HepG2 (cell line): Measurements from ENCODE around the gene GADL1. TPM values are rescaled to one million over a fixed set of nuclear protein-coding genes. Genes with fewer than 3 reads are reported as not detected.

ENCODE experiments used
- ATAC-seq: fragments of 200-7000 bp; cut with Tn5 transposase; 3 replicates; pipeline ENCODE4 v1.9.1; 2020; ENCODE audit warnings: mild to moderate bottlenecking, moderate library complexity
- BruUV-seq: library from RNA; stranded (reverse); fragments of 400-500 nt; replicated peaks from 2 replicates; lab custom pipeline; 2021; lab: Mats Ljungman, UMichigan
- CTCF ChIA-PET: fragments of 300-600 bp; formaldehyde crosslinking; extraction: SDS; loops from one replicate; lab custom pipeline; 2021; ENCODE audit warnings: low total read pairs, inconsistent platforms, low intra/inter-chr PET ratio; lab: Yijun Ruan, JAX
- POLR2A ChIA-PET: fragments of 350-600 bp; sonication (Branson Sonifier 250); formaldehyde crosslinking; loops from one replicate; lab custom pipeline; 2020; ENCODE audit warnings: antibody characterized with exemption, inconsistent platforms; lab: Yijun Ruan, JAX
- DNase-seq: peaks from one replicate; pipeline ENCODE4 v3.0.0-alpha.2; 2015; ENCODE audit warnings: low spot score
- FAIRE-seq: peaks from 3 replicates; lab custom pipeline; 2011; peaks lifted over from hg19 to GRCh38; lab: Jason Lieb, UNC
- H2AFZ ChIP-seq: one replicate; pipeline ENCODE4 v1.6.1; 2011; ENCODE audit warnings: low read length, inconsistent platforms
- H3K27ac ChIP-seq: fragments of 300-600 bp; 3 replicates; pipeline ENCODE4 v1.8.0; 2011; ENCODE audit warnings: mixed run types, mild to moderate bottlenecking, mixed read lengths, low read length, inconsistent platforms; ENCODE audit not compliant: insufficient read depth; ENCODE audit errors: extremely low read length
- H3K27me3 ChIP-seq, 2 experiments: fragments of 200-600 bp in 1 of 2; 2 replicates in 1 of 2; 3 replicates in 1 of 2; pipeline versions ENCODE4 v1.6.0 to v1.8.0; 2011; ENCODE audit warnings: low read length in 2 of 2, mild to moderate bottlenecking in 2 of 2, moderate library complexity in 2 of 2, inconsistent platforms in 1 of 2; ENCODE audit not compliant: insufficient read depth in 2 of 2, control insufficient read depth in 1 of 2
- H3K36me3 ChIP-seq, 2 experiments: fragments of 200-600 bp in 1 of 2; replicated peaks in 1 of 2; 2 replicates in 1 of 2; 3 replicates in 1 of 2; pipeline versions ENCODE4 v1.5.1 to v1.8.0; 2011; ENCODE audit warnings: low read length in 2 of 2, inconsistent platforms in 1 of 2; ENCODE audit not compliant: insufficient read depth in 2 of 2, control insufficient read depth in 1 of 2
- H3K4me1 ChIP-seq: 2 replicates; pipeline ENCODE4 v1.5.1; 2012; ENCODE audit warnings: low read length, inconsistent platforms; ENCODE audit not compliant: insufficient read depth
- H3K4me2 ChIP-seq: 2 replicates; pipeline ENCODE4 v1.6.0; 2011; ENCODE audit warnings: low read depth, low read length, inconsistent platforms
- H3K4me3 ChIP-seq, 3 experiments: fragments of 200-600 bp in 1 of 3; sonication (generic), shearing (Covaris generic) in 1 of 3; replicated peaks in 1 of 3; 2 replicates each; pipeline ENCODE4 v1.5.1; 2011 to 2016; ENCODE audit warnings: low read length in 3 of 3, inconsistent platforms in 2 of 3, low read depth in 2 of 3, mild to moderate bottlenecking in 2 of 3, control low read depth in 1 of 3, mixed read lengths in 1 of 3; ENCODE audit not compliant: insufficient read depth in 1 of 3
- H3K79me2 ChIP-seq: one replicate; pipeline ENCODE4 v1.6.1; 2011; ENCODE audit warnings: low read length, inconsistent platforms; ENCODE audit not compliant: insufficient read depth
- H3K9ac ChIP-seq: 2 replicates; pipeline ENCODE4 v1.6.0; 2011; ENCODE audit warnings: mild to moderate bottlenecking, low read depth, low read length, inconsistent platforms; ENCODE audit not compliant: insufficient read depth
- H3K9me3 ChIP-seq: 2 replicates; pipeline ENCODE4 v1.5.1; 2012; ENCODE audit warnings: mild to moderate bottlenecking, low read length
- H4K20me1 ChIP-seq: 2 replicates; pipeline ENCODE4 v1.6.0; 2011; ENCODE audit warnings: inconsistent platforms, mild to moderate bottlenecking, low read length, moderate library complexity; ENCODE audit not compliant: insufficient read depth
- ATF5 ChIP-seq: sonication (generic); formaldehyde crosslinking; IDR thresholded peaks from 2 replicates; pipeline ENCODE4 v1.4.0; 2020; ENCODE audit warnings: mild to moderate bottlenecking, low read depth, missing genetic modification reagents
- JDP2 ChIP-seq: sonication (generic); formaldehyde crosslinking; IDR thresholded peaks from 2 replicates; pipeline ENCODE4 v1.8.1; 2022; ENCODE audit warnings: missing genetic modification reagents, borderline replicate concordance
- PITX1 ChIP-seq: sonication (generic); formaldehyde crosslinking; IDR thresholded peaks from 2 replicates; pipeline ENCODE4 v1.5.1; 2020; ENCODE audit warnings: mild to moderate bottlenecking, missing genetic modification reagents
- ZNF691 ChIP-seq: sonication (generic); formaldehyde crosslinking; IDR thresholded peaks from 2 replicates; pipeline ENCODE4 v1.4.0; 2020; ENCODE audit warnings: missing genetic modification reagents, low read depth, mild to moderate bottlenecking, borderline replicate concordance
- ZSCAN29 ChIP-seq: sonication (generic); formaldehyde crosslinking; conservative IDR thresholded peaks from 2 replicates; pipeline ENCODE4 v1.4.0; 2020; ENCODE audit warnings: mild to moderate bottlenecking, missing genetic modification reagents
- in situ Hi-C: cut with HindIII; loops from 2 replicates; pipeline ENCODE4 v1.10.0; 2017; ENCODE audit warnings: low pct_unique_long_range_greater_than_20kb; ENCODE audit not compliant: extremely low pct_ligation_motif_present
- intact Hi-C: fragments of 100-400 bp; cut with micrococcal nuclease; formaldehyde crosslinking; loops from one replicate; pipeline ENCODE4 v1.10.0; 2022; ENCODE audit not compliant: unreplicated experiment
- polyA plus RNA-seq, 8 experiments: library from polyadenylated mRNA; depleted of rRNA in 3 of 8; stranded (reverse) in 7 of 8; unstranded in 1 of 8; fragments of >200 nt; fragmentation: Illumina TruSeq in 4 of 8; extraction: Trizol in 4 of 8; gene quantifications; 2 replicates each; pipeline versions ENCODE4 v1.2.1 to v1.2.3, GENCODE V29; 2011 to 2016; ENCODE audit warnings: low read depth in 4 of 8, missing spikeins in 1 of 8, mixed read lengths in 1 of 8; ENCODE audit not compliant: insufficient read depth in 1 of 8
- total RNA-seq, 5 experiments: library from RNA; depleted of rRNA; stranded (reverse); fragments of >200 nt; fragmentation: Illumina TruSeq; extraction: Trizol; gene quantifications; 2 replicates each; pipeline ENCODE4 v1.2.3, GENCODE V29; 2016; ENCODE audit warnings: low read depth in 1 of 5
- TF ChIP-seq, protein P1 (sequence below): sonication (generic); formaldehyde crosslinking; IDR thresholded peaks from 2 replicates; pipeline ENCODE4 v1.5.1; 2020; ENCODE audit warnings: missing genetic modification reagents, mild to moderate bottlenecking, borderline replicate concordance

GADL1 gene
- total and polyA plus RNA-seq, 2 of the 13 experiments (the other 11 are each of a cell fraction or from before 2014, with no cell fraction given) = not detected

- Histone ChIP-seq H2AFZ (no peak overlapping the region), H3K9ac (no peak overlapping the region), H3K9me3 (no peaks in the 10 kb centered on the region), H3K27me3 (peaks cover 0 to 5% of the 10 kb centered on the region in 2 experiments; a peak in 1 of 5 replicates), H3K36me3 (no peaks in the 10 kb centered on the region), H3K4me3 (no peak overlapping the region), H3K79me2 (no peaks in the 10 kb centered on the region), H3K4me1 (no peaks in the 10 kb centered on the region), H3K4me2 (no peak overlapping the region), H3K27ac (no peak overlapping the region), H4K20me1 (no peaks in the 10 kb centered on the region)
- ChIA-PET CTCF (no interaction called here), POLR2A (no interaction called here)
- DNase-seq (no peak), FAIRE-seq (no peak), ATAC-seq (no peak)
- in situ Hi-C loops = no loop called here
- TF ChIP-seq, protein P1, sequence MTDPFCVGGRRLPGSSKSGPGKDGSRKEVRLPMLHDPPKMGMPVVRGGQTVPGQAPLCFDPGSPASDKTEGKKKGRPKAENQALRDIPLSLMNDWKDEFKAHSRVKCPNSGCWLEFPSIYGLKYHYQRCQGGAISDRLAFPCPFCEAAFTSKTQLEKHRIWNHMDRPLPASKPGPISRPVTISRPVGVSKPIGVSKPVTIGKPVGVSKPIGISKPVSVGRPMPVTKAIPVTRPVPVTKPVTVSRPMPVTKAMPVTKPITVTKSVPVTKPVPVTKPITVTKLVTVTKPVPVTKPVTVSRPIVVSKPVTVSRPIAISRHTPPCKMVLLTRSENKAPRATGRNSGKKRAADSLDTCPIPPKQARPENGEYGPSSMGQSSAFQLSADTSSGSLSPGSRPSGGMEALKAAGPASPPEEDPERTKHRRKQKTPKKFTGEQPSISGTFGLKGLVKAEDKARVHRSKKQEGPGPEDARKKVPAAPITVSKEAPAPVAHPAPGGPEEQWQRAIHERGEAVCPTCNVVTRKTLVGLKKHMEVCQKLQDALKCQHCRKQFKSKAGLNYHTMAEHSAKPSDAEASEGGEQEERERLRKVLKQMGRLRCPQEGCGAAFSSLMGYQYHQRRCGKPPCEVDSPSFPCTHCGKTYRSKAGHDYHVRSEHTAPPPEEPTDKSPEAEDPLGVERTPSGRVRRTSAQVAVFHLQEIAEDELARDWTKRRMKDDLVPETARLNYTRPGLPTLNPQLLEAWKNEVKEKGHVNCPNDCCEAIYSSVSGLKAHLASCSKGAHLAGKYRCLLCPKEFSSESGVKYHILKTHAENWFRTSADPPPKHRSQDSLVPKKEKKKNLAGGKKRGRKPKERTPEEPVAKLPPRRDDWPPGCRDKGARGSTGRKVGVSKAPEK = no peak
- TF ChIP-seq ZNF691 (no peak), JDP2 (no peak), ZSCAN29 (CRISPR knock-in tag) (no peak), ATF5 (CRISPR knock-in tag) (no peak), PITX1 (CRISPR knock-in tag) (no peak)
- BruUV-seq = no TSS peak
- intact Hi-C loops = no loop called here
Measured at GRCh38 chr3:30915782-30916181, 21.3 kb upstream of the GADL1 start.
